GM18951 (cell line): Measurements from ENCODE around the gene GALR3.

Experiments
- POLR2A ChIP-seq: IDR thresholded peaks from 4 replicates; pipeline ENCODE4 v1.6.1; 2011; ENCODE audit warnings: mild to moderate bottlenecking; ENCODE audit not compliant: insufficient read length, insufficient read depth; ENCODE audit errors: extremely low read depth
- in situ Hi-C: fragments of 300-500 bp; cut with MboI; formaldehyde crosslinking; loops from one replicate; pipeline ENCODE4 v1.12.0; 2022; ENCODE audit warnings: low sequenced_read_pairs, mixed read lengths, inconsistent platforms; ENCODE audit not compliant: unreplicated experiment

GALR3 gene

GRCh38 chr22:37820350-37820749, 2.8 kb upstream of the GALR3 start:
- TF ChIP-seq POLR2A, result no peak
- in situ Hi-C loops, result no loop called here

- no peak for TF ChIP-seq POLR2A
- in situ Hi-C loops, result no loop called here
These were observed 926 bp upstream of the GALR3 start for GRCh38 chr22:37822079-37822833.

GRCh38 chr22:37824674-37825641, 1.8 kb downstream of the GALR3 start:
- no peak for TF ChIP-seq POLR2A
- in situ Hi-C loops, result no loop called here

GRCh38 chr22:37827056-37827455, 3.9 kb downstream of the GALR3 start:
- in situ Hi-C loops, result no loop called here
- no peak for TF ChIP-seq POLR2A

GRCh38 chr22:37830093-37830842, 7.1 kb downstream of the GALR3 start:
- TF ChIP-seq POLR2A, result no peak
- in situ Hi-C loops, result no loop called here

GRCh38 chr22:37831472-37831871, 8.3 kb downstream of the GALR3 start:
- TF ChIP-seq POLR2A, result no peak

GRCh38 chr22:37832022-37832857, 9.1 kb downstream of the GALR3 start:
- no peak for TF ChIP-seq POLR2A
- in situ Hi-C loops, result no loop called here

More at GRCh38 chr22:37831472-37831871, 8.3 kb downstream of the GALR3 start:
- in situ Hi-C loops, result no loop called here

GRCh38 chr22:37842015-37842793, 19.0 kb downstream of the GALR3 start:
- TF ChIP-seq POLR2A, result no peak
- in situ Hi-C loops, result no loop called here

GRCh38 chr22:37843741-37844089, 20.5 kb downstream of the GALR3 start:
- in situ Hi-C loops, result no loop called here
- TF ChIP-seq POLR2A, result no peak

- in situ Hi-C loops, result no loop called here
These were observed 21.7 kb downstream of the GALR3 start for GRCh38 chr22:37844904-37845329.

GRCh38 chr22:37846433-37846832, 23.3 kb downstream of the GALR3 start:
- in situ Hi-C loops, result no loop called here

More at GRCh38 chr22:37844904-37845329, 21.7 kb downstream of the GALR3 start:
- TF ChIP-seq POLR2A, result no peak

More at GRCh38 chr22:37846433-37846832, 23.3 kb downstream of the GALR3 start:
- TF ChIP-seq POLR2A, result no peak
